ENCODE measurements around the gene ZNF35. TPM values are rescaled to one million over a fixed set of nuclear protein-coding genes. Genes with fewer than 3 reads are reported as not detected.

ZNF35 gene
- total and polyA plus RNA-seq, 2 of the 8 experiments (the other 6 are each of a cell fraction or from before 2014, with no cell fraction given): 2.9 to 20.0 TPM

GRCh38 chr3:44648564-44649229 is at the start of gene ZNF35 (continued):
- TF ChIP-seq CBX8 (IDR thresholded peaks at IDR 0.05; ENCODE audit: borderline replicate concordance, low read depth, low read length) (no peak), FOSL1 (IDR thresholded peaks at IDR 0.05; ENCODE audit: insufficient read depth, low read depth, low read length) (no peak), JUND (IDR thresholded peaks at IDR 0.05; ENCODE audit: low read length) (no peak), GABPA (IDR thresholded peaks at IDR 0.05; ENCODE audit: borderline replicate concordance, insufficient read depth, low read length) (peak; percentile 96), SAP30 (IDR thresholded peaks at IDR 0.05; ENCODE audit: insufficient read depth, insufficient replicate concordance, low read length) (peak; percentile 93), CREB1 (IDR thresholded peaks at IDR 0.05) (no peak; the same call in 1 of the 2 replicates), RNF2 (IDR thresholded peaks at IDR 0.05; ENCODE audit: borderline replicate concordance, low read depth, low read length, missing control alignments, poor library complexity, severe bottlenecking) (no peak), SUZ12 (IDR thresholded peaks at IDR 0.05; ENCODE audit: low read length) (no peak), PHF8 (conservative IDR thresholded peaks at IDR 0.05; ENCODE audit: low read depth, low read length) (peak; percentile 89), ATF3 (IDR thresholded peaks at IDR 0.05; ENCODE audit: insufficient read depth, low read depth, low read length) (no peak), SIN3A (conservative IDR thresholded peaks at IDR 0.05 in 1 of 2, IDR thresholded peaks at IDR 0.05 in 1 of 2; ENCODE audit: low read depth in 1 of 2, low read length in 2 of 2) (peak; percentile 83 to 84), TBP (IDR thresholded peaks at IDR 0.05; ENCODE audit: low read depth, low read length) (peak; percentile 94)
- TF ChIP-seq, protein P1, sequence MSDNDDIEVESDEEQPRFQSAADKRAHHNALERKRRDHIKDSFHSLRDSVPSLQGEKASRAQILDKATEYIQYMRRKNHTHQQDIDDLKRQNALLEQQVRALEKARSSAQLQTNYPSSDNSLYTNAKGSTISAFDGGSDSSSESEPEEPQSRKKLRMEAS (IDR thresholded peaks at IDR 0.05): peak; percentile 65; the same call in 1 of the 2 replicates

All from H1 (cell line).